Endothelial cell of umbilical vein (primary cell): ENCODE data around the gene HTR3A.

Experiments used
- GATA2 ChIP-seq: IDR thresholded peaks from 2 replicates; pipeline ENCODE4 v1.7.0; 2011; ENCODE audit warnings: low read depth, mild to moderate bottlenecking, moderate library complexity, mixed read lengths, low read length; ENCODE audit not compliant: insufficient read length, insufficient read depth
- TF ChIP-seq, protein P1 (sequence below), 2 donors: IDR thresholded peaks; 1 replicate in 1 of 2; 2 replicates in 1 of 2; pipeline ENCODE4 v1.5.1; 2011; ENCODE audit warnings: low read length in 2 of 2, mild to moderate bottlenecking in 2 of 2, moderate library complexity in 2 of 2, control low read depth in 1 of 2, inconsistent platforms in 1 of 2, low read depth in 1 of 2; ENCODE audit not compliant: insufficient read depth in 1 of 2; ENCODE audit errors: extremely low read depth in 1 of 2

DNA sequence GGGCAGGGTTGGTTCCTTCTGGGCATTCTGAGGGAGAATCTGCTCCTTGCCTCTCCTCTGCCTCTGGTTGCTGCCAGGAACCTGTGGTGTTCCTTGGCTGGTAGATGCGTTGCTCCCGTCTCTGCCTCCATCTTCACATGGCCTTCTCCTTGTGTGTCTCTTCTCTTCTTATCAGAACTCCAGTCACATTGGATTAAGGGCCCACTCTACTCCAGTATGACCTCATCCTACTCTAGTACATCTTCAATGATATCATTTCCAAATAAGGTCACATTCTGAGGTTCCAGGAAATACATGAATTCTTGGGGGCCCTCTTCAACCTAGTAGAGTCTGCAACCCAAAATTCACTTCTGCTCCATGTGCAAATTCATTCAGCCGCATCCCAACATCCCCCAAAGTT is 37.0 kb upstream of the HTR3A start:
- TF ChIP-seq GATA2 = no peak
- TF ChIP-seq, protein P1, sequence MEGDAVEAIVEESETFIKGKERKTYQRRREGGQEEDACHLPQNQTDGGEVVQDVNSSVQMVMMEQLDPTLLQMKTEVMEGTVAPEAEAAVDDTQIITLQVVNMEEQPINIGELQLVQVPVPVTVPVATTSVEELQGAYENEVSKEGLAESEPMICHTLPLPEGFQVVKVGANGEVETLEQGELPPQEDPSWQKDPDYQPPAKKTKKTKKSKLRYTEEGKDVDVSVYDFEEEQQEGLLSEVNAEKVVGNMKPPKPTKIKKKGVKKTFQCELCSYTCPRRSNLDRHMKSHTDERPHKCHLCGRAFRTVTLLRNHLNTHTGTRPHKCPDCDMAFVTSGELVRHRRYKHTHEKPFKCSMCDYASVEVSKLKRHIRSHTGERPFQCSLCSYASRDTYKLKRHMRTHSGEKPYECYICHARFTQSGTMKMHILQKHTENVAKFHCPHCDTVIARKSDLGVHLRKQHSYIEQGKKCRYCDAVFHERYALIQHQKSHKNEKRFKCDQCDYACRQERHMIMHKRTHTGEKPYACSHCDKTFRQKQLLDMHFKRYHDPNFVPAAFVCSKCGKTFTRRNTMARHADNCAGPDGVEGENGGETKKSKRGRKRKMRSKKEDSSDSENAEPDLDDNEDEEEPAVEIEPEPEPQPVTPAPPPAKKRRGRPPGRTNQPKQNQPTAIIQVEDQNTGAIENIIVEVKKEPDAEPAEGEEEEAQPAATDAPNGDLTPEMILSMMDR (IDR thresholded peaks at IDR 0.05; ENCODE audit: extremely low read depth in 1 of 2, insufficient read depth in 1 of 2, low read depth in 1 of 2, low read length in 2 of 2) = no peak
